Activated CD4-positive, alpha-beta T cell treated with anti-CD3 and anti-CD28 coated beads, Interleukin-10, Interleukin-2, amounts not matched to agents 100 ng/mL and 50 ng/mL, durations not matched to agents 16 hours and 8 hours (primary cell): Measurements from ENCODE around the gene OR4Q2.
"Not testable (repeated sequence)": the region's sequence is repeated elsewhere in the genome, so short reads cannot be mapped to it uniquely, and the experiment has no call there.

Experiments used
- DNase-seq: peaks from one replicate; pipeline ENCODE4 v3.0.0-alpha.2; 2020

OR4Q2 gene

GRCh38 chr14:20001863-20002262, at the start of gene OR4Q2:
Gene OR4Q2 (plus strand): TSS chr14:20002163.
- no peak for DNase-seq

GRCh38 chr14:19969735-19970134, 32.2 kb upstream of the OR4Q2 start:
- not testable (repeated sequence) for DNase-seq

- DNase-seq, result peak; percentile 4
Measured at GRCh38 chr14:19974844-19975243, 27.1 kb upstream of the OR4Q2 start.

DNA sequence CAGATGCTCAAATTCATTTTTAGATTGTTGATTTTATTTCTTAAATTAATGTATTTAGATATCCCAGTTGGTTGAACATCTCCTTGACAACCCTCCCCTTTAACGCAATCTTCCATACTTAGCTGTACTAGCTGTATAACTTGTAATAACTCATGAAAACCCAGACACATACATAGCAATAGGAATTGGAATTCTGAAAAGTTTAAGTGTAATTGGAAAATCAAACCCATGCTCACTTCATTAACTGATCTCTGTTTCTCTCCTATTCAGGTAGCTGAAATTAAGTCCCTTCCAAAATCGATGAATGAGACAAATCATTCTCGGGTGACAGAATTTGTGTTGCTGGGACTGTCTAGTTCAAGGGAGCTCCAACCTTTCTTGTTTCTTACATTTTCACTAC, 26.7 kb upstream of the OR4Q2 start, which contains the start of gene OR4K15:
Gene OR4K15 (plus strand): TSS at position 301 of the 400 bp plus-strand sequence. CDS start 0 bp downstream, at position 301.
- no peak for DNase-seq

- DNase-seq, result no peak
Measured at GRCh38 chr14:19993438-19993837, 8.5 kb upstream of the OR4Q2 start.

DNA sequence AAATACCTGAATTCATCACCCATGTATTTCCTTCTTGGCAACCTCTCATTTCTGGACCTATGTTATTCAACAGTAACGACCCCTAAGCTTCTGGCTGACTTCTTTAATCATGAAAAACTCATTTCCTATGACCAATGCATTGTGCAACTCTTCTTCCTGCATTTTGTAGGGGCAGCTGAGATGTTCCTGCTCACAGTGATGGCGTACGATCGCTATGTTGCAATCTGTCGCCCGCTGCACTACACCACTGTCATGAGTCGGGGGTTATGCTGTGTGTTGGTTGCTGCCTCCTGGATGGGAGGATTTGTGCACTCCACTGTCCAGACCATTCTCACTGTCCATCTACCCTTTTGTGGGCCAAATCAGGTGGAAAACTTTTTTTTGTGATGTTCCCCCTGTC, 356 bp downstream of the OR4Q2 start:
- DNase-seq, result no peak

DNA sequence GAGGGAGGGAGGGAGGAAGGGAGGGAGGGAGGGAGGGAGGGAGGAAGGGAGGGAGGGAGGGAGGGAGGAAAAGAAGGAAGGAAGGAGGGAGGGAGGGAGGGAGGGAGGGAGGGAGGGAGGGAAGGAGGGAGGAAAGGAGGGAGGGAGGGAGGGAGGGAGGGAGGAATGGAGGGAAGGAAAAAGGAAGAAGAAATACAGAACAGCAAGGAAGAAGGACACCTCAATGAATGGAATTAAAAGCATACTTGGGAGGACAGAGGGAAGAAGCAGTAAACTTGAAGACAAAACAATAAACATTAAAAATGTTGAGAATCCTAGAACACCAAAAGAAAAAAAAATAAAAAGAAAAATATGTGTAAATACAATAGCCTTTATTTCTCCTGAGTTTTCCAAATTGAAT, 6.2 kb downstream of the OR4Q2 start:
- no peak for DNase-seq

GRCh38 chr14:20019257-20019865, 17.4 kb downstream of the OR4Q2 start, which contains the start of gene OR4K14:
Gene OR4K14 (minus strand): TSS chr14:20019307. CDS start chr14:20015193, 4,114 bp downstream.
- no peak for DNase-seq

- no peak for DNase-seq
Measured at GRCh38 chr14:20031058-20031457, 29.1 kb downstream of the OR4Q2 start.

GRCh38 chr14:20035449-20035848, 33.5 kb downstream of the OR4Q2 start:
- peak; percentile 17 for DNase-seq

DNA sequence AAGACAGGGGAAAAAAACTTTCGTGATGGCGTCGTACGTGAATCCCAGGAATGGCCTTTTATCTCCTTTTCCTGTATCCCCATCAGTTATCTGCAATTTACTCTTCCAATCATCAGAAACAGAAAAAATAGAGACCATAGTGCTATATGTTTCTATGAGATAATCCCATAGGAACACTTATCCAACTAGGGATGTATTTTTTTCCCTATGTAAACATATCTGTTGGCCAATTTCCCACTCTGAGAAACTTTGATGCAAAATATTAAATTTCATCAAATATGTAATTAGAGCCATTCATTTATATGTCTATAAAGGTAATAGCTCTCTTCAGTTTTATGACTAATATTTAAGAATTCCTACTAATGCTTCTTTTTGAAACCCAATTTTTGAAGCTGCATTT, 34.0 kb downstream of the OR4Q2 start, which contains the start of gene OR4K13:
Gene OR4K13 (minus strand): TSS at position 101 of the 400 bp plus-strand sequence. CDS start 1,280 bp downstream, outside the sequence.
- DNase-seq, result no peak

- DNase-seq, result no peak
Measured at GRCh38 chr14:20044243-20044642, 42.3 kb downstream of the OR4Q2 start.

- no peak for DNase-seq
Measured at GRCh38 chr14:20048202-20048601, 46.2 kb downstream of the OR4Q2 start.
